Osteocyte (in vitro differentiated cells): ENCODE data around the gene ENSA. TPM values are rescaled to one million over a fixed set of nuclear protein-coding genes. Genes with fewer than 3 reads are reported as not detected.

Experiments
- DNase-seq: peaks from one replicate; pipeline ENCODE4 v3.0.0; 2021; ENCODE audit warnings: mixed read lengths; ENCODE audit not compliant: unreplicated experiment; ENCODE audit errors: extremely low spot score
- H3K27ac Mint-ChIP-seq: one replicate; pipeline ENCODE4 v1.8.0; 2021; ENCODE audit warnings: mild to moderate bottlenecking, mixed read lengths; ENCODE audit not compliant: unreplicated experiment
- H3K27me3 Mint-ChIP-seq: one replicate; pipeline ENCODE4 v1.8.0; 2021; ENCODE audit warnings: mixed read lengths; ENCODE audit not compliant: unreplicated experiment
- H3K36me3 Mint-ChIP-seq: one replicate; pipeline ENCODE4 v1.8.0; 2021; ENCODE audit warnings: mixed read lengths; ENCODE audit not compliant: unreplicated experiment
- H3K4me1 Mint-ChIP-seq: one replicate; pipeline ENCODE4 v1.8.0; 2021; ENCODE audit warnings: mixed read lengths; ENCODE audit not compliant: unreplicated experiment
- H3K4me3 Mint-ChIP-seq: one replicate; pipeline ENCODE4 v1.8.0; 2021; ENCODE audit warnings: mild to moderate bottlenecking, moderate library complexity, mixed read lengths; ENCODE audit not compliant: unreplicated experiment
- H3K9me3 Mint-ChIP-seq: one replicate; pipeline ENCODE4 v1.8.0; 2021; ENCODE audit warnings: mixed read lengths; ENCODE audit not compliant: unreplicated experiment
- total RNA-seq: library from RNA; stranded (reverse); gene quantifications from 2 replicates; pipeline ENCODE4 v1.2.1, GENCODE V29; 2021
- TF ChIP-seq, protein P1 (sequence below): fragments of 200-600 bp; sonication (generic); IDR thresholded peaks from 2 replicates; pipeline ENCODE4 v1.5.0; 2021; ENCODE audit warnings: antibody characterized with exemption, mild to moderate bottlenecking, moderate library complexity

Gene ENSA
- total RNA-seq, 1 donor from 2014 or later = 116 TPM

DNA sequence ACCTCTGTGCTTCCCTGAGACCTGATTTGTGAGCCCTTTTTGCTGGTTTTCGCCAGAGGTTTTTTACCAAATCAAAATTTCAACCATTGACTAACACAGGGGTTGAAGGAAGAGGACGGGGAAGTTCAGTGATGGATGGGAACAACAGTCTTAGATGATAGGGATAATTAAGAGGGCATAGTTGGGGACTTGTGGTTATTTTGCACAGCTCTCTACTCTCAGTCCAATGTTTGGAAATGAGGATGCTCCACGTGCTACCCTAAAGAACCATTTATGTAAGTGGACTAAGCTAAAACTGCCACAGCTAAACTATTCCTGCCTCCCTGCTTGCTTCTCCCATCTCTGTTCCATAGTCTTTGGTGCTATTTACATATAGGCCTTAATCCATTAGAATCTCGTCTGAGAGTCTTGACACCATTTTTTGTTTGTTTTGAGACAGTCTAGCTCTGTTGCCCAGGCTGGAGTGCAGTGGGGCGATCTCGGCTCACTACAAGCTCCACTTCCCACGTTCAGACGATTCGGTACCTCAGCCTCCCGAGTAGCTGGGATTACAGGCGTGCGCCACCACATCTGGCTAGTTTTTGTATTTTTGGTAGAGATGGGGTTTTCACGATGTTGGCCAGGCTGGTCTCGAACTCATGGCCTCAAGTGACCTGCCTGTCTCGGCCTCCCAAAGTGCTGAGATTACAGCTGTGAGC, 49.3 kb downstream of the ENSA start:
- H3K27me3 Mint-ChIP-seq = no peaks in the 10 kb centered on the region
- H3K9me3 Mint-ChIP-seq = no peaks in the 10 kb centered on the region
- peaks cover 37% of the 10 kb centered on the region for H3K36me3 Mint-ChIP-seq
- peak overlapping the region; percentile 74 for H3K4me3 Mint-ChIP-seq
- TF ChIP-seq, protein P1, sequence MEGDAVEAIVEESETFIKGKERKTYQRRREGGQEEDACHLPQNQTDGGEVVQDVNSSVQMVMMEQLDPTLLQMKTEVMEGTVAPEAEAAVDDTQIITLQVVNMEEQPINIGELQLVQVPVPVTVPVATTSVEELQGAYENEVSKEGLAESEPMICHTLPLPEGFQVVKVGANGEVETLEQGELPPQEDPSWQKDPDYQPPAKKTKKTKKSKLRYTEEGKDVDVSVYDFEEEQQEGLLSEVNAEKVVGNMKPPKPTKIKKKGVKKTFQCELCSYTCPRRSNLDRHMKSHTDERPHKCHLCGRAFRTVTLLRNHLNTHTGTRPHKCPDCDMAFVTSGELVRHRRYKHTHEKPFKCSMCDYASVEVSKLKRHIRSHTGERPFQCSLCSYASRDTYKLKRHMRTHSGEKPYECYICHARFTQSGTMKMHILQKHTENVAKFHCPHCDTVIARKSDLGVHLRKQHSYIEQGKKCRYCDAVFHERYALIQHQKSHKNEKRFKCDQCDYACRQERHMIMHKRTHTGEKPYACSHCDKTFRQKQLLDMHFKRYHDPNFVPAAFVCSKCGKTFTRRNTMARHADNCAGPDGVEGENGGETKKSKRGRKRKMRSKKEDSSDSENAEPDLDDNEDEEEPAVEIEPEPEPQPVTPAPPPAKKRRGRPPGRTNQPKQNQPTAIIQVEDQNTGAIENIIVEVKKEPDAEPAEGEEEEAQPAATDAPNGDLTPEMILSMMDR = no peak
- peaks cover 27% of the 10 kb centered on the region for H3K4me1 Mint-ChIP-seq
- H3K27ac Mint-ChIP-seq = peak overlapping the region; percentile 98
- no peak for DNase-seq

DNA sequence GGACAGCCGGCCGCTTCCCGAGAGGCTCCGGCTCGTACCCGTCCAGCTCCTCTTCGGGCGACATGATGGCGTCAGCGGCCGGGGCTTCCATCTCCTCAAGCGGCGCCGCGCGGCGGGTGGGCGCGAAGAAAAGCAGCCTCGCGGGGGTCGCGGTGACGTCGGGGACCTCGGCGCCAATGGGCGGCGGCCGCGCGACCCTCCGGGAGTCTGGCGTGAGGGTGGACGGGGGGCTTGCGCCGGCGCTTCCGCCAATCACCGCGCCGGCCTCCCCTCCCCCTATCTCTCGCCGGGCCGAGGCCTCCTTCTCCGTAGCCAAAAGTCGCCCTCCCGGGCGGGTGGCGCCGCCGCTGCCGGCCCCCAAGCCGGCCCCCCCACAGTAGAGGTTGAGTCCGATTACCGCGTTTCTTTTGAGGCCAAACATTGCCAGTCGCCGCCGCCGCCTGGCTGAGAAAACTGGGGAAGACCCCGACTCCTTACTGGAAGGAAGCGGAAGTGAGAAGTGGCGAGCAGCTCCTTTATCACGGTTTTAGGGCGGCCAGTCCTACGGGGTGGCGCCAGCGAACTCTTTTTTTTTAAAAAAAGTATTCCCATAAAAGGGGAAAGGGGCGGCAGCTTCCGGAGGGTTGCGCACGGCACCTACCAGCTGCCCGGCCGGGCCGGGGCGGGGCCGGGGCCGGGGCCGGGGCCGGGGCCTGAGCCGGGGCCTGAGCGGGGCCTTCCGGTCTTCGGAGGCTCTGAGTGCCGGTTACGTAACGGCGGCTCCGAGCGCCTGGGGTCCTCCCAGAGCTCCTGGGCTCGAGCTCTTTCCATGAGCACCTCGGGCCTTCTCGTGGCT, 50.1 kb downstream of the ENSA start, which contains the start of gene MCL1:
MCL1 (minus strand) TSS at position 501 of the 835 bp plus-strand sequence; CDS start at position 421, 80 bp downstream.
- peak; percentile 97 for DNase-seq
- H3K27me3 Mint-ChIP-seq = no peaks in the 10 kb centered on the region
- no peaks in the 10 kb centered on the region for H3K9me3 Mint-ChIP-seq
- peaks cover 34% of the 10 kb centered on the region for H3K4me1 Mint-ChIP-seq
- H3K27ac Mint-ChIP-seq = peak within 1 kb of the TSS; percentile 98
- peak within 1 kb of the TSS; percentile 91 for H3K4me3 Mint-ChIP-seq
- H3K36me3 Mint-ChIP-seq = peaks cover 44% of the 10 kb centered on the region
- TF ChIP-seq, protein P1 = peak; percentile 8

DNA sequence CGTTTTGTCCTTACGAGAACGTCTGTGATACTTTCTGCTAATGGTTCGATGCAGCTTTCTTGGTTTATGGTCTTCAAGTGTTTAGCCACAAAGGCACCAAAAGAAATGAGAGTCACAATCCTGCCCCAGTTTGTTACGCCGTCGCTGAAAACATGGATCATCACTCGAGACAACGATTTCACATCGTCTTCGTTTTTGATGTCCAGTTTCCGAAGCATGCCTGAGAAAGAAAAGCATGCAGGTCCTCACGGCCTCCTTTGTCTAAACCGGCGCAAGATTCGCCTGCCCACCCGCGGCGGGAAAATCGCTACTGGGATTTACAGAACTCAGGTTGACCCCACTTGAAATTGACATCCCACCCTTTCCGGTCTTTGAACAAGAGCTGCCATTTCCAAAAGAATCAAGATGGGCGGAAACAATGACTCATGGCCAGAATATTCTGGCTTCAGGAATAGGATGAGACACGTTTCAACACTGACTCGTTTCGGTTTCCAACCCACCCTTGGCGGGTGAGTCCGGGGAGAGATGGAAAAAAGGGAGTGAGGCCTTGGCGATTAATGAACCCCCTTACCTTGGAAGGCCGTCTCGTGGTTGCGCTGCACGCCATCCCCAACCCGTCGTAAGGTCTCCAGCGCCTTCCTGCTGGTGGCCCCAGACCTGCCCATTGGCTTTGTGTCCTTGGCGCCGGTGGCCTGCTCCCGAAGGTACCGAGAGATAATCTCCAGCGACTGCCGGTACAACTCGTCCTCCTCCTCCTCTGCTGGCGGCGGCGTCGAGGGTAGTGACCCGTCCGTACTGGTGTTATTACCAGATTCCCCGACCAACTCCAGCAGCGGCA, 50.9 kb downstream of the ENSA start:
- no peak for DNase-seq
- Mint-ChIP-seq H3K9me3 (no peaks in the 10 kb centered on the region), H3K4me1 (peaks cover 42% of the 10 kb centered on the region), H3K27ac (peak overlapping the region; percentile 96), H3K4me3 (peak overlapping the region; percentile 91), H3K27me3 (no peaks in the 10 kb centered on the region), H3K36me3 (peaks cover 50% of the 10 kb centered on the region)
- TF ChIP-seq, protein P1 = no peak

DNA sequence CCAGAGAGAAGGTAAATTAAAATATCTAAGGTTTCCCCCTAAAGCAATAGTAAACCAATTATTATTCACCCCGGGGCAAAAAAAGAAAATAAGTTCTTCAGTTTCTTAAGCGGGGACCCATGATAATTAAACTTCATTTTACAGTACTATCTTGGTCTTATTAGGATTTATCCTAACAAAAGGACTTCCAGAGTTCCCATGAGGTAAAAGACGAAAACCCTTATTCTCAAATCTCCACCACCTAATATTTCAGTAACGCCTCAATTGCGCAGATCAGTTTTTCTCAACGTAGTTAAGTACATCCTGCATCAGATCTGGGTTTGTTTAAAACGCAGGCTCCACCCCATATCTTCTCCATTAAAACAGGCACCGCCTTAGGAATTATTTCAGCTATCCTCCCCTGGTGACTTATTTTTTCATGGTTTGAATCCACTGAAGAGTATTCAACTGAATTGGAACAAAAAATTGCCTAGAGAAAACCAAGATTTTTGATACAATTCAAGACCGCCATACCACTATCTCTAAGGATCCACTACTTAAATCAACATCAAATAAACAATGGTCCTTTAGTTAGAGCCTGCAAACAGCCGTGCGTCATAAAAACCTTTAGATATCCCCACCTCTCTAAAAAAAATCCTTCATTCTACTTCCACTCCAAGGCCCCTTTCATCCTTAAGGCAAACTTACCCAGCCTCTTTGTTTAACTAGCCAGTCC, 51.7 kb downstream of the ENSA start:
- H3K36me3 Mint-ChIP-seq = peaks cover 57% of the 10 kb centered on the region
- no peaks in the 10 kb centered on the region for H3K9me3 Mint-ChIP-seq
- TF ChIP-seq, protein P1 = no peak
- H3K27ac Mint-ChIP-seq = peak overlapping the region; percentile 96
- H3K27me3 Mint-ChIP-seq = no peaks in the 10 kb centered on the region
- DNase-seq = no peak
- H3K4me1 Mint-ChIP-seq = peaks cover 48% of the 10 kb centered on the region
- peak overlapping the region; percentile 91 for H3K4me3 Mint-ChIP-seq
